ENCODE measurements around the gene DNM2. TPM values are rescaled to one million over a fixed set of nuclear protein-coding genes. Genes with fewer than 3 reads are reported as not detected.
"Not testable (repeated sequence)": the region's sequence is repeated elsewhere in the genome, so short reads cannot be mapped to it uniquely, and the experiment has no call there.

DNM2 gene
- total RNA-seq, 1 experiment from 2014 or later, result 121 TPM

GRCh38 chr19:10718205-10719196 lies 622 bp downstream of the DNM2 start:
- peak; percentile 83 for DNase-seq (ENCODE audit: low spot score)
- in situ Hi-C loops (cut with HindIII; ENCODE audit: low sequenced_read_pairs), result no loop called here

DNA sequence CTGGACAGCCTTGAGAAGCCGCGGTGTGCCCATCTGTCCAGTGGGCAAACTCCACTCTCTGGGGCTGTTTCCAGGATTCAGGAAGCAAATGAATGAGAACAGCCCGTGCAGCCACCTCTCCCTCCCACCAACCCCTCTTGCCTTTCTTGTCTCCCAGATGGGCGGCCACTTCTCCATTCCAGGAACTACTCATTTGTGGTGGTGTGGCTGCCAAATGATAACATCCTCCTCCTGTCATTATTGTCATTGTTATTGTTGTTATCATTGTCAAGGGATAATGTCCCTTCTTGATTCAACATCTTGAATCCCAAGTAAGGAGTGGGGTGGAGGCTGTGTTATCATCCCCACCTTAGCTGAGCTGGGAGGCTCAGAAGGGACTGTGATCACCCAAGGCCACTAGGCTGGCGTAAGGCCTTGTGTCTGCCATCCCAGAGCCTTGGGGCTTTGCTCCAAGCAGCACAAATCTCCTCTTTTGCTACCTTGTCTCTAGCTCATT lies 1.6 kb downstream of the DNM2 start:
- DNase-seq (ENCODE audit: low spot score), result peak; percentile 56
- in situ Hi-C loops (cut with HindIII; ENCODE audit: low sequenced_read_pairs), result no loop called here

DNA sequence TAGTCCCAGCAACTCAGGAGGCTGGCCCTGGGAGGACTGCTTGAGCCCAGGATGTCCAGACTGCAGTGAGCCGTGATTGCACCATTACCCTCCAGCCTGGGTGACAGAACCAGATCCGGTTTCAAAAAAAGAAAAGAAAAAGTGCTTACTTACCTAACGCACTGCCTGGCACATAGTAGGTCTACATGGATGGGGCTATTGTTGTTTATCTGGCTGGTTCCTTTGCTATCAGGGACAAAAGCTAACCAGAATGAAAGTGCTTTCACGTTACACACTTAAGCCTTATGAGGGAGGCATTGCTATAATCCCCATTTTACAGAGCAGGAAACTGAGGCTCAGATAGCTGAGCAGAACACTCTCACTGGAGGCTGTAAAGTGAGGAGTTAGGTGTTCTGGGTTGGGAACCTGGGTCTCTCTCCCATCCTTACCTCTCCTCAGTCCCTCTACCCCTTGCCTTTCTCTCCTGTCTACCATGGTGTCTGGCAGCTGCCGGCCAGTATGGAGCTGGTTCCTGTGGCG lies 2.8 kb downstream of the DNM2 start:
- in situ Hi-C loops (cut with HindIII; ENCODE audit: low sequenced_read_pairs), result no loop called here
- no peak for DNase-seq (ENCODE audit: low spot score)

- in situ Hi-C loops (cut with HindIII; ENCODE audit: low sequenced_read_pairs), result no loop called here
- DNase-seq (ENCODE audit: low spot score), result no peak
Measured at GRCh38 chr19:10723591-10723990, 5.7 kb downstream of the DNM2 start.

DNA sequence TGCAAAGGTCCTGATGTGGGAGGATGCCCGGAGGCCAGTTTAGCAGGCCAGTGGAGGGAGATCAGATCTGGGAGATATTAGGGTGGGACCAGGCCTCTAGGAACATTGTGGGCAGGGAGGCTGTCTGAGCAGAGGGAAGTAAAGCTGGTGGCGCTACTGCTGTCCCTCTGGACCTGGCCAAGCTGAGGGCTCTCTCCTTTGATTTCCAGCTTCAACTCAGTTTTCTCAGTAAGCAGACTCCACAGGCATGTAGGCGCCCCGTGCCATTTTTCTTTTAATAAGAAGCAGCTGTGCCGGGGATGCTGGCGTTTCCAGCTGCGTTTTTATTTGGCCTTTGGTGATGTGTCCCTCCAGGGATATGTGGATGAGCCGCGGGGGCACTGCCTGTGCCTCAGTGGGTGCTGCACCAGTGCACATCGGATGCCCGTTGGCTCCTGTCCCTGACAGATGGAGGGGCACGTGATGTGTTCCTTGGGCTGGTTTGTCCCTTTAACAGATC lies 6.7 kb downstream of the DNM2 start:
- peak; percentile 57 for DNase-seq (ENCODE audit: low spot score)
- in situ Hi-C loops (cut with HindIII; ENCODE audit: low sequenced_read_pairs), result no loop called here

GRCh38 chr19:10725415-10725814 lies 7.5 kb downstream of the DNM2 start:
- in situ Hi-C loops (cut with HindIII; ENCODE audit: low sequenced_read_pairs), result no loop called here
- no peak for DNase-seq (ENCODE audit: low spot score)

DNA sequence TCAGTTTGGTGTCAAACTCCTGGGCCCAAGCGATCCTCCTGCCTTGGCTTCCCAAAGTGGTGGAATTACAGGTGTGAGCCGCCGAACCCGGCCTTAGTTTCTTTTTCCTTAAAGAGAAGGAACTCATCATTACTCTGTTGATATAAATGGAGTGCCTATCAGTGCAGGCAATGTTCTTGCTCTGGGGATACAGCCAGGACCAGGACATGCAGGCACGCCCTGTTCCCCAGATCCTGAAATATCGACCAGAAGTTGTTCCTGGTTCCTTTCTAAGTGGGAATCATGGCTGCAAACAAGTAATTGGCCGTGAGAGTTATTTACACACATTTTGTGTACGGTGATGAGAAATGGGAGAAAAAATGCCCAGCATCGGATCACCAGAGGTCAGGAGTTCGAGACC lies 8.4 kb downstream of the DNM2 start:
- no peak for DNase-seq (ENCODE audit: low spot score)
- in situ Hi-C loops (cut with HindIII; ENCODE audit: low sequenced_read_pairs), result no loop called here

- DNase-seq (ENCODE audit: low spot score), result peak; percentile 10
- in situ Hi-C loops (cut with HindIII; ENCODE audit: low sequenced_read_pairs), result no loop called here
Measured at GRCh38 chr19:10727685-10728201, 9.9 kb downstream of the DNM2 start.

DNA sequence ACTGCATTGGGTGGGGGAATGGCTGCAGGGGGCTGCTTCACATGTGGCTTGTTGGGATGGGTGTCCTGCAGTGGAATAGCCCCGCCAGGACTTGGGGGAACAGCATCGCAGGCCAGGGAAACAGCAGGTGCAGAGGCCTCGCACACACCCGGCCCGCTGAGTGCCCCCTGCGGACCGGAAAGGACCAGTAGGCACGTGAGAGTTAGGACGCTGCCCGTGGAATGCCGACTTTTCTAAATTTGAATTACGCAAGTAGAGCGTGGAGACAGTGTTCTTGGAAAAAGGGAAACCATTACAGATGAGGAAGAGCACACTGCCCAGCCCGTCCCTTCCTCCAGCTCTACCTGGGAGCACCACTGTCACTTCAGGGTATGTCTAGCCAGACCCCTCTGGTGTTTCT lies 11.5 kb downstream of the DNM2 start:
- in situ Hi-C loops (cut with HindIII; ENCODE audit: low sequenced_read_pairs), result no loop called here
- no peak for DNase-seq (ENCODE audit: low spot score)

- DNase-seq (ENCODE audit: low spot score), result no peak
- in situ Hi-C loops (cut with HindIII; ENCODE audit: low sequenced_read_pairs), result no loop called here
Measured at GRCh38 chr19:10730932-10731331, 13.1 kb downstream of the DNM2 start.

DNA sequence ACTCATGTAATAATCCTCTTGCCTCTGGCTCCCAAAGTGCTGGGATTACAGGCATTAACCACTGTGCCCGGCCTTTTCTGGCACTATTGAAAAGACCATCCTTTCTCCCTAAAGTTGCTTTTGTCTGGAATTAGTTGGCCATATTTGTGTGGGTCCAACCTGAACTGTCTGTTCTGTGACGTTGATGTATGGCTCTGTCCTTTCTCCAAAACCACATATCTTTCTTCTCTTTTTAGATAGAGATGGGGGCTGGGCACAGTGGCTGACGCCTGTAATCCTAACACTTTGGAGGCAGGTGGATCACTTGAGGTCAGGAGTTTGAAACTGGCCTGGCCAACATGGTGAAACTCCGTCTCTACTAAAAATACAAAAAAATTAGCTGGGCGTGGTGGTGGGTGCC lies 17.9 kb downstream of the DNM2 start:
- in situ Hi-C loops (cut with HindIII; ENCODE audit: low sequenced_read_pairs), result no loop called here
- DNase-seq (ENCODE audit: low spot score), result no peak

DNA sequence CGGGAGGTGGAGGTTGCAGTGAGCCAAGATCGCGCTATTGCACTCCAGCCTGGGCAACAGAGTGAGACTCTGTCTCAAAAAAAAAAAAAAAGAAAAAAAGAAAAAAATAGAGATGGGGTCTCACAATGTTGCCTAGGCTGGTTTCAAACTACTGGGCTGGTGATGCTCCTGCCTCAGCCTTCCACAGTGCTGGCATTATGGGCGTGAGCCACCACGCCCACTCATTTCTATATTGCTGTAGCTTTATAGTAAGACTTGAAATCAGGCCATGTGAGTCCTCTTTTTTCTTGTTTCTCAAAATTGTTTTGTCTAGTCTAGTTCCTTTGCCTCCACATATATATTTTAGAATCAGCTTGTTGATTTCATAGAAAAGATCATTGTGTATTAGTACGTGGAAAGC lies 18.3 kb downstream of the DNM2 start:
- DNase-seq (ENCODE audit: low spot score), result no peak
- in situ Hi-C loops (cut with HindIII; ENCODE audit: low sequenced_read_pairs), result no loop called here

DNA sequence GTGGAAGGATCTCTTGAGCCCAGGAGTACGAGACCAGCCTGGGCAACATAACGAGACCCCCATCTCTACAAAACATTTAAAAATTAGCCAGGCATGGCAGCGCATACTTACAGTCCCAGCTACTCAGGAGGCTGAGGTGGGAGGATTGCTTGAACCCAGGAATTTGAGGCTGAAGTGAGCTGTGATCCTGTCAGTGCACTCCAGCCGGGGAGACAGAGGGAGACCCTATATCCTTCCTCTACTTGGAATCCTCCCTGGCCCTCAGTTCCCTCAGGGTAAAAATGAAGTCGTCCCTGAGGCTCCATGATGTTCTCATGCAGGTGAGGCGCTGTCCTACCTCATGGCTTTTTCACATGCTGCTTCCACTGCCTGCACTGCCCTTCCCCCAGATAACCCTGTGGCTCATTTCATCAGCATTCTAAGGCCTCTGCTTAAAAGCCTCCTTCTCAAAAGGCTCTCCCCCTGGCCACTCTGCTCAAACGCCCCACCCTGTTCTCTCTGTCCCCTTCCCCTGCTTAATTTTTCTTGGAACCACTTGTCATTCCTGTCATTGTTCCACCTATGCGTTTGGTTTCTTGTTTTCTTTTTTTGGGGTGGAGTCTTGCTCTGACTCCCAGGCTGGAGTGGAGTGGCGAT lies 19.2 kb downstream of the DNM2 start:
- no peak for DNase-seq (ENCODE audit: low spot score)
- in situ Hi-C loops (cut with HindIII; ENCODE audit: low sequenced_read_pairs), result no loop called here

GRCh38 chr19:10737722-10738121 lies 19.8 kb downstream of the DNM2 start:
- no peak for DNase-seq (ENCODE audit: low spot score)
- in situ Hi-C loops (cut with HindIII; ENCODE audit: low sequenced_read_pairs), result no loop called here

- DNase-seq (ENCODE audit: low spot score), result no peak
- in situ Hi-C loops (cut with HindIII; ENCODE audit: low sequenced_read_pairs), result no loop called here
Measured at GRCh38 chr19:10740798-10741197, 22.9 kb downstream of the DNM2 start.

DNA sequence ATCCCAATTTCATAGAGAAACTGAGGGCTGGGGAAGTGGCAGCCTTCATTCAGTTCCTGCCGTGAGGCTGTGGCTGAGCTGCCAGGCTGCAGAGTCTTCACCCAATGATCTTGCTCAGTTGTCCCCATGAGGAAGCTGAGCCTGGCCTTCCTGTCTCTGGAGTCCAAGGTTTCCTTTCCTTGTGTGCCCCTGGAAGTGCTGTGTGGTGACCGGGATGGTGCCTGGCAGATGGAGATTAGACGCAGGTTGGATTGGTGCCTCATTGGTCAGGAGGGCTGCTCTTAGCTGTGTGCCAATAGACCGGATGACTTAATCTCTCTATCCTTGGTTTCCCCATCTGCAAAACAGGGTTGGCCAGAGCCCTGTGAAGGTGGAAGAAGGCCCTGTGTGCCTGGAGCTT lies 24.6 kb downstream of the DNM2 start:
- in situ Hi-C loops (cut with HindIII; ENCODE audit: low sequenced_read_pairs), result no loop called here
- peak; percentile 93 for DNase-seq (ENCODE audit: low spot score)

DNA sequence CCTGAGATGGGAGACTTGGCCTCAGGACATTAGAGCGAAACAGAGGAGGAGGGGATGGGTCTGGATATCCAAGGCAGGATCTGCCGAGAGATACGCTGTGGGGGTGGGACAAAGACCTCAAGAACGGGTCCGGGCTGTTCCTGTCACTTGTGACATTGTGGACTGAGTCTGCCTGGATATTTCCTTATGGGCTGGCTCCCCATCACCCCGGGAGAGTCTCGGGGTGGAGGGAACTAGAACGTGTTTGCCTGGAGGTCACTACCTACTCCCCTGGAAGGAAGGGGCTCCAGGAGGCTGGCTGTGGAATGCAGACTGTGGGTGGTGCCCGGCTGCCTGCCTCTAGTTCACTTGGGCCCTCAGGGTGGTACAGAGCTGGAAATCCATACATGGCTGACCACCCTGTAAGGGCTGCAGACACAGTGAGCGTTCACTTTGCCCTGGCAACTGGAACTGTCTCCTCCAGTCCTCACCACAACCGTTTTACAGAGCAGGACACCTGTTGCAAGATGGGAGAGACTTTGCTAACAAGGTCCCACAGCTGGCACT lies 26.4 kb downstream of the DNM2 start:
- in situ Hi-C loops (cut with HindIII; ENCODE audit: low sequenced_read_pairs), result no loop called here
- no peak for DNase-seq (ENCODE audit: low spot score)

GRCh38 chr19:10744801-10745293 lies 27.0 kb downstream of the DNM2 start:
- DNase-seq (ENCODE audit: low spot score), result no peak
- in situ Hi-C loops (cut with HindIII; ENCODE audit: low sequenced_read_pairs), result no loop called here

- DNase-seq (ENCODE audit: low spot score); in situ Hi-C loops (cut with HindIII; ENCODE audit: low sequenced_read_pairs): not testable (repeated sequence)
Measured at GRCh38 chr19:10746437-10746836, 28.6 kb downstream of the DNM2 start.
